Activated naive CD8-positive, alpha-beta T cell treated with anti-CD3 and anti-CD28 coated beads, Interleukin-2, amount 50 U/mL, for 24 hours (primary cell): Measurements from ENCODE around the gene PCDH15.
"Not testable (repeated sequence)": the region's sequence is repeated elsewhere in the genome, so short reads cannot be mapped to it uniquely, and the experiment has no call there.

Experiments
- ATAC-seq: fragments of 150-1000 bp; cut with Tn5 transposase; one replicate; pipeline ENCODE4 v1.10.0; 2021
- DNase-seq: peaks from one replicate; pipeline ENCODE4 v3.0.0; 2021
- H3K27ac Mint-ChIP-seq: one replicate; pipeline ENCODE4 v1.8.0; 2021; ENCODE audit warnings: mild to moderate bottlenecking, mixed read lengths
- H3K27me3 Mint-ChIP-seq: one replicate; pipeline ENCODE4 v1.8.0; 2021; ENCODE audit warnings: mixed read lengths
- H3K36me3 Mint-ChIP-seq: one replicate; pipeline ENCODE4 v1.8.0; 2021; ENCODE audit warnings: low read depth, mixed read lengths
- H3K4me1 Mint-ChIP-seq: one replicate; pipeline ENCODE4 v1.8.0; 2021; ENCODE audit warnings: mixed read lengths
- H3K4me3 Mint-ChIP-seq: one replicate; pipeline ENCODE4 v1.8.0; 2021; ENCODE audit warnings: mild to moderate bottlenecking, moderate library complexity, mixed read lengths
- H3K9me3 Mint-ChIP-seq: one replicate; pipeline ENCODE4 v1.8.0; 2021; ENCODE audit warnings: mixed read lengths

Gene PCDH15

DNA sequence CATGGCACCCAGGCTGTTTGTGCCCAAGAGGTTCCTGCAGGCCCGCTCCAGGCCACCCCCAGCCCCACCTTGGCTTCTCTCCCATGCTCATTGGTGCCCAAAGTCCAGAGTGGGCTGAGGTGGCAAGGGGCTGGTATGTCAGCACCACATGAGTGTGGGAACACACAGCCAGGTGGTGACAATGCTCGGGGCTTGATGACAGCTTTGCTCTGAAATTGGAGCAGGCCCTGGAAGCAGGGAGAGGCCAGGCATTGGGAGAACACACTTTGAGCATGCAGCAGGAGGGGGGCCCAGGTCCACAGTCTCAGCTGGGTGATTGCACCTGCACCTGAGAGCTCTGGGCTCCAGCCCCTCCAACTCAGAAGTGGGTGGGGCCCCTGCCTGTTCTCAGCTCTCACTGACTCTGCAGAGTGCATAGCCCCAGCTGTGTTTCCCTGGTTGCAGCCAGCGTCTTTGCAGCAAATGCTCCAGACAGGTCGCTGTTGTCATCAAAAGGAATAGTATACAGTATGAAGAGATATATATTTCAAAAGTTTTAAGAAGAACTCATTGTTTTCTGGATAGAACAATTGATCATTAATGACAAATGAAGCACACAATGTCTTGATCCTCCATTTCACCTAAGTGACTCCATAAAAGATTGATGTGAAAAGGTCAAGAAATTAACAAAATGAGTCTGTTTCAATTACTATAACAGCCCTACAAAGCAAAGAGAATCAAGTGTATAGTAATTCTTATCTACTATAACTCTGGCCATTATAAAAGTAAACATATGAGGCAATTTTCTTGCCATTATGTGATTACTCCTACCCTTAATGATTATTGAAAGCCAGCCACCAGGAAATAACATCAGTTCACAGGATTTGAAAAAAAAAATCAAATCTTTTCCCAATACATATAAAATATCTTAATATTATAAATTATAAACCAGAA is 848.1 kb downstream of the PCDH15 start:
- Mint-ChIP-seq H3K9me3 (peaks cover 4% of the 10 kb centered on the region), H3K4me3 (no peak overlapping the region), H3K27ac (no peak overlapping the region), H3K36me3 (no peaks in the 10 kb centered on the region), H3K4me1 (no peaks in the 10 kb centered on the region), H3K27me3 (no peaks in the 10 kb centered on the region)
- DNase-seq (no peak), ATAC-seq (no peak)

DNA sequence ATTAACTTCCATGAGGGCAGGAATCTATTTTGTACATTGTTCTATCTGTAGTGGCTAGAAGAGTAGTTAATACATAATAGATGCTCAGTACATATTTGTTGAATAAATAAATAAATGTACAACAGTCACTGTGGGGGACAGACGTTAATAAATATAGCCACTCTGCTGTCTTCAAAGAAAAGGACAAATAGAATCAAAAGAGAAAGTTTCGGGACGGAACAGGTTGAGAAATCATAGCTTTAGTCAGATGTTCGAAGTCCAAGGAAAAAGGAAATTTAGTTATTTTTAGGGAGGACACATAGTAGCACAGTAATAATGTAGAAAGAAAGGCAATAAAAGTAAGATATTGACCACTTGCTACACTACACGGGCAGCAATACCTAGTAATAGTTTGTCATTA is 861.4 kb downstream of the PCDH15 start:
- no peaks in the 10 kb centered on the region for H3K36me3 Mint-ChIP-seq
- H3K9me3 Mint-ChIP-seq: peaks cover 7% of the 10 kb centered on the region
- DNase-seq (no peak), ATAC-seq (no peak)
- no peak overlapping the region for H3K27ac Mint-ChIP-seq
- no peaks in the 10 kb centered on the region for H3K27me3 Mint-ChIP-seq
- H3K4me3 Mint-ChIP-seq: no peak overlapping the region
- no peaks in the 10 kb centered on the region for H3K4me1 Mint-ChIP-seq

DNA sequence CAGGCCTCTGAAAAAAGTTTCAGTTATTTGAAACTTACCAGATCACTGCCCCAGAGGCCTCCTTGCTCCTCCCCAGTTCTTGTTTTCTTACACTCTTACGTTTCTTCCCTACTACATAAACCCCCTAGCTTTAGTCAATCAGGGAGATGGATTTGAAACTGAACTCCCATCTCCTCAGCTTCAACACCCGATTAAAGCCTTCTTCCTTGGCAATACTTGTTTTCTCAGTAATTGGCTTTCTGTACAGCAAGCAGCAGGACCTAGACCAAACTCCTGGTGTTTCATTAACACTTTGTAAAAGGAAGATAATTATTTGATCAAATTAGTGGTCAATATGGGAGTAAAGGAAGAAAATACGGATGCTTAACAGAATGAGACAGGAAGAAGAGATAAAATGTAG is 870.4 kb downstream of the PCDH15 start:
- no peak for DNase-seq
- Mint-ChIP-seq H3K4me1 (no peaks in the 10 kb centered on the region), H3K36me3 (no peaks in the 10 kb centered on the region), H3K4me3 (no peak overlapping the region), H3K27ac (no peak overlapping the region), H3K9me3 (peaks cover under 1% of the 10 kb centered on the region), H3K27me3 (no peaks in the 10 kb centered on the region)
- no peak for ATAC-seq

DNA sequence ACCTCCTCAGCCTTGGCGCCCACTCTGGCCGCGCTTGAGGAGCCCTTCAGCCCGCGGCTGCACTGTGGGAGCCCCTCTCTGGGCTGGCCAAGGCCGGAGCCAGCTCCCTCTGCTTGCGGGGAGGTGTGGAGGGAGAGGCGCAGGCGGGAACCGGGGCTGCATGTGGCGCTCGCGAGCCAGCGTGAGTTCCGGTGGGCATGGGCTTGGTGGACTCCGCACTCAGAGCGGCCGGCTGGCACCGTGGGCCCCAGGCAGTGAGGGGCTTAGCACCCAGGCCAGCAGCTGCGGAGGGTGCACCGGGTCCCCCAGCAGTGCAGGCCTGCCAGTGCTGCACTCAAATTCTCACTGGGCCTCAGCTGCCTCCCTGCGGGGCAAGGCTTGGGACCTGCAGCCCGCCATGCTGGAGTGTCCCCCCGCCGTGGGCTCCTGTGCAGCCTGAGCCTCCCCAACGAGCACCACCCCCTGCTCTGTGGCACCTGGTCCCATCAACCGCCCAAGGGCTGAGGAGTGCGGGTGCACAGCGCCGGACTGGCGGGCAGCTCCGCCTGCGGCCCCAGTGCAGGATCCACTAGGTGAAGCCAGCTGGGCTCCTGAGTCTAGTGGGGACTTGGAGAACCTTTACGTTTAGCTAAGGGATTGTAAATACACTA is 876.9 kb downstream of the PCDH15 start:
- not testable (repeated sequence) for H3K27me3 Mint-ChIP-seq, H3K4me1 Mint-ChIP-seq, H3K36me3 Mint-ChIP-seq, H3K27ac Mint-ChIP-seq, DNase-seq, ATAC-seq, H3K4me3 Mint-ChIP-seq
- peaks cover 15% of the 10 kb centered on the region for H3K9me3 Mint-ChIP-seq

DNA sequence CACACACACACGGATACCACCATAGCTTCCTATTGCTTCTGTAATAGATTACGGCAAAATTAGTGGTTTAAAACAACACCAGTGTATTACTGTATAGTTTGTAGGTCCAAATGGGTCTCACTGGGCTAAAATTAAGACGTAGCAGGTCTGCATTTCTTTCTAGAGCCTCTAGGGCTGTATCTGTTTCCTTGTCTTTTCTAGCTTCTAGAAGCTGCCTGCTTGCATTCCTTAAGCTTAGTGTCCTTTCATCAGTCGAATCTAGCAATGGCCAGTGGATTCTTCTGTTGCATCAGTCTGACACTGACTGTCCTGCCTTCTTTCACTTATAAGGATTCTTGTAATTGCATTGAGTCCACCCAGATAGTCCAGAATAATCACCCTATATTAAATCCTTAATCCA is 882.3 kb downstream of the PCDH15 start:
- no peak for DNase-seq
- no peaks in the 10 kb centered on the region for H3K4me1 Mint-ChIP-seq
- H3K27me3 Mint-ChIP-seq: no peaks in the 10 kb centered on the region
- H3K36me3 Mint-ChIP-seq: no peaks in the 10 kb centered on the region
- peaks cover 8% of the 10 kb centered on the region for H3K9me3 Mint-ChIP-seq
- H3K27ac Mint-ChIP-seq: no peak overlapping the region
- no peak overlapping the region for H3K4me3 Mint-ChIP-seq
- ATAC-seq: no peak

DNA sequence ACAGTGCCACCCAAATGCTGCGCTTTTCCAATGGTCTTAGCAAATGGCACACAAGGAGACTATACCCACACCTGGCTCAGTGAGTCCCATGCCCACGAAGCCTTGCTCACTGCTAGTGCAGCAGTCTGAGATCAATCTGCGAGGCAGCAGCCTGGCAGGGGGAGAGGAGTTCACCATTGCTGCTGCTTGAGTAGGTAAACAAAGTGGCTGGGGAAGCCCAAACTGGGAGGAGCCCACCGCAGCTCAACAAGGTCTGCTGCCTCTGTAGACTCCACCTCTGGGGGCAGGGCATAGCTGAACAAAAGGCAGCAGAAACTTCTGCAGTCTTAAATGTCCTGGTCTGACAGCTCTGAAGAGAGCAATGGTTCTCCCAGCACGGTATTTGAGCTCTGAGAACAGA is 891.2 kb downstream of the PCDH15 start:
- Mint-ChIP-seq H3K36me3 (no peaks in the 10 kb centered on the region), H3K4me3 (no peak overlapping the region), H3K4me1 (no peaks in the 10 kb centered on the region), H3K9me3 (peaks cover 16% of the 10 kb centered on the region), H3K27me3 (no peaks in the 10 kb centered on the region), H3K27ac (no peak overlapping the region)
- ATAC-seq: no peak
- DNase-seq: no peak

DNA sequence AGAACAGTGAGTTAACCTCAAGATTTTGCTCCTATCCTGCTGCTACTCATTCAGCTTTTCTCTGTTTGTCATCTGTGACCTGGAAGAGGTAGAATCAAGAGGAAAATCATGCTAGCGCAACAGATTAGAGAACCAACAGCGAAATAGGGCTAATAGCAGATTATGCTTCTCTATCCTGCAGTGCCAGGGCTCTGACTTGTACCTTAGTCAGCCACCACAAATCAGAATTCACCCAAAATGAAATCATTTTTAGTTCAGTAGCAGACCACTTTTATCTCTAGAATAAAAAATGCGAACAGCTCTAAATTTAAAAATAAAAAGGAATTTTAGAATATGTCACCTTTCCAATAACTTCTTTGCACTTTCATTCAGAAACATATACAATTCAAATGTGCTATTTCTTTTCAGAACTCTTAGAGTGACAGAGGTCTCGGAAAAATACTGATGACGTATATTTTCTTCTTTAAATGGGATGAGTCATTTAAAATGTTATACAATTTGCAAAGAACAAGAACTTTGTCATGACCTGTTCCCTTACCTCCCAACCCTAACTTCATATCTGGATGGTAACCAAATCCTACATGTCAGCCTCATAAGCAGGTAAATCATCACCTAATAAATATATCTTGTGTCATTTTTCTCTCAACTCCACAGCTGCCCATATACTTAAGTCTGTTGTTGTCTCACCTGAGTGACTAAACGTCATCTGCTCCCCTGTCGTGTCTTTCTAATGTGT is 896.4 kb downstream of the PCDH15 start:
- no peak overlapping the region for H3K27ac Mint-ChIP-seq
- no peaks in the 10 kb centered on the region for H3K36me3 Mint-ChIP-seq
- peaks cover 3% of the 10 kb centered on the region for H3K9me3 Mint-ChIP-seq
- no peaks in the 10 kb centered on the region for H3K4me1 Mint-ChIP-seq
- no peak for ATAC-seq
- no peak overlapping the region for H3K4me3 Mint-ChIP-seq
- DNase-seq: no peak
- no peaks in the 10 kb centered on the region for H3K27me3 Mint-ChIP-seq

DNA sequence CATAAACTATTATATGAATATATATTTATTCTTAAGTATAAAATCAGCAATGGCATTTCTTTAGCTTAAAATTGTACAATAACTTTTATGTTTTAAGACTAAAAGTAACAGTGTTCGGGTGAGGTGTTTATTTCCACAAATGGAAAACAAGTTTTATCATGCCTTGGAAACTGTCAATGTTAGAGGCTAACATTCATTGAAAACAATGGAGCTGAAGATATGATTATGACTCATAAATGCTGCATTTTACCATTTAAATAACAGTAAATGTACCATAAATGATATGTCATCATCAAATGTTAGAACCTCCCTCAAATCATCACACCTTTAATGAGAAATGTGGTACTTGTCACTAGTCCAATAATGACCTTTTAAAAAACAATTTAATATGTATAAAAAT is 897.3 kb downstream of the PCDH15 start:
- DNase-seq (no peak), ATAC-seq (no peak)
- H3K27ac Mint-ChIP-seq: no peak overlapping the region
- H3K36me3 Mint-ChIP-seq: no peaks in the 10 kb centered on the region
- H3K4me1 Mint-ChIP-seq: no peaks in the 10 kb centered on the region
- H3K9me3 Mint-ChIP-seq: peaks cover 3% of the 10 kb centered on the region
- no peaks in the 10 kb centered on the region for H3K27me3 Mint-ChIP-seq
- no peak overlapping the region for H3K4me3 Mint-ChIP-seq

DNA sequence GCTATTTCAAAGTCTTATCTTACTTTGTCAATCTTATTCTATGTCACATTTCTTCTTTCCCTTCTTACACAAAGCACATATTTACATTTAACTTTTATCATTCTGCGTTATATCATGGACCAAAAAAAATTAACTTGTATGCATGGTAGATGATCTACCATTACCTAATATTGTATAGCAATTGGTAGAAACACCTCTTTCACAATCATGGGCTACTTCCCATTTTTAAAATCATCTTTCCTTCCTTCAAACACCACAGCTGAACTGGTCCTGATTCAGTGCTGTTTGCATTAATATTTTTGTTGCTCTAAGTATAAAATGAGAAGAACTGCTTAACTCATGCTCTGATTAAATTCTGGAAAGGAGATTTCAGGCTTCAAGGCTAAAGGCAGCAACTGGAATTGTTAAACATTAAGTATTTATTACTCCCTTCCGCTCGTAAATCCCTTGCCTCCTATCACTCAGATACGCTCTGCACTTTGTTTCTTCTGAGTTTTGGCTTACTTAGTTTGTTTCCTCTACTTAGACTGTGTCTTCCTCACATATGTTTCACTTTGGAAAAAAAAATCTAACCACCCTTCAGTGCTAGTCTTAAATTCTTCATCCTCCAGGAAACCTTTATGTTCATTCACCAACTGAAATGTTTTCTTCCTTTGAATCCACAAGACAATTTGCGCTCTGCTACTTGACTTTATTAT is 901.4 kb downstream of the PCDH15 start:
- Mint-ChIP-seq H3K4me3 (no peak overlapping the region), H3K27ac (no peak overlapping the region), H3K9me3 (peaks cover 9% of the 10 kb centered on the region), H3K4me1 (no peaks in the 10 kb centered on the region), H3K27me3 (no peaks in the 10 kb centered on the region), H3K36me3 (no peaks in the 10 kb centered on the region)
- ATAC-seq (no peak), DNase-seq (no peak)

DNA sequence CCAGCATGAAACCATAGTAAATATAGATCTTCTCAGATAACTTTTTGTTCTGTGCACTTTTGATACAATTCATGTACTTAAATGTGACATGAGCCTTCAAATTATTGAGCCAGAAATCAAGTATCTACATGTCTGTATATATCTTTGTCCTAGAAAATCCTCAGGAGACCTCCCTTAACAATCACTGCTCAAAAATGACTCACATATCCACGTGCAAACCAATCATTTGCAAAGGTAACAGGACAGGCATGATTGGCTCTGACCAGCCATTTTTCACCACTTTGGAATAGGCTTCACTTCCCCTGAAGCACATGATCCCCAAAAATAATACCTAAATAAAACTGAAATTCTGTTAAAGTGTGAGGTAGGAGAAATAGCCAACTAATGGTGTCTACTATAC is 902.5 kb downstream of the PCDH15 start:
- Mint-ChIP-seq H3K9me3 (peaks cover 12% of the 10 kb centered on the region), H3K4me3 (no peak overlapping the region), H3K27ac (no peak overlapping the region), H3K36me3 (no peaks in the 10 kb centered on the region), H3K4me1 (no peaks in the 10 kb centered on the region), H3K27me3 (no peaks in the 10 kb centered on the region)
- ATAC-seq (no peak), DNase-seq (no peak)

DNA sequence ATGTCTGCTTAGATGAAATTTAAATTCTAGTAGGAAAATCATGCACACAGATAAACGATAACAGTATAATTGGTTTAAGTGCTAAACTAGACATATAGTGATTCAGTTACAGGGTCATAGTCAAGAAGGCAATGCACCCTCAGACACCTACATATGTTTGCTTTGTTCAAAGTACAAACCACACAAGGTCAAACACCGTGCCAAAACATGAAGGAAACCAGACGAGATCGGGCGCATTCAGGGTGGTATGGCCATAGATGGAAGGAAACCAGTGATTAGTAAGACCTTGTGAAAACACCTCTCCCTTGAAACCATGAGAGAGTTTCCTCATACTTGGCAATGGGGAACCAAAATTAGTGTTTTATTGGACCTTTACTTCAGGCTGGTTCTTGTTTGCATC is 906.9 kb downstream of the PCDH15 start:
- ATAC-seq: no peak
- Mint-ChIP-seq H3K4me1 (no peaks in the 10 kb centered on the region), H3K27me3 (no peaks in the 10 kb centered on the region), H3K36me3 (no peaks in the 10 kb centered on the region), H3K27ac (no peak overlapping the region), H3K9me3 (peaks cover 12% of the 10 kb centered on the region), H3K4me3 (no peak overlapping the region)
- DNase-seq: no peak

DNA sequence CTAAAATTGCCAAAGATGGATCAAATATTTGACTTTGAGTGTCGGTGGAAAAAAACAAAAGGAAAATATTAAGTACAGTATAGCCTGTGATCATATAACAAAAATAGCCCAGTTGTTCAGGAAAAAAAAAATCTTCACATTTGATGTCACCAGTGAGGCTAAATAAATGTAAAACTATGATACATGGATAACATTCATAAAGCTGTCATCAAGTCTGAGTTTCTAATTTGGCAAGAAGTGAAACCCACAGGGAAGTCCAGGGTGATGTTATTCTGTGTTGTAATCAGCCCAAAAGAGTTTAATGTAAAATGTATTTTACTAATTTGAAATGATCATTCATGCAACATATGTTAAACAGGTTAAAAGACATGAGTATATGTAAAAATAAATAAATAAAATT is 908.0 kb downstream of the PCDH15 start:
- Mint-ChIP-seq H3K36me3 (no peaks in the 10 kb centered on the region), H3K9me3 (peaks cover 8% of the 10 kb centered on the region), H3K27ac (no peak overlapping the region), H3K4me1 (no peaks in the 10 kb centered on the region), H3K27me3 (no peaks in the 10 kb centered on the region), H3K4me3 (no peak overlapping the region)
- DNase-seq (no peak), ATAC-seq (no peak)

DNA sequence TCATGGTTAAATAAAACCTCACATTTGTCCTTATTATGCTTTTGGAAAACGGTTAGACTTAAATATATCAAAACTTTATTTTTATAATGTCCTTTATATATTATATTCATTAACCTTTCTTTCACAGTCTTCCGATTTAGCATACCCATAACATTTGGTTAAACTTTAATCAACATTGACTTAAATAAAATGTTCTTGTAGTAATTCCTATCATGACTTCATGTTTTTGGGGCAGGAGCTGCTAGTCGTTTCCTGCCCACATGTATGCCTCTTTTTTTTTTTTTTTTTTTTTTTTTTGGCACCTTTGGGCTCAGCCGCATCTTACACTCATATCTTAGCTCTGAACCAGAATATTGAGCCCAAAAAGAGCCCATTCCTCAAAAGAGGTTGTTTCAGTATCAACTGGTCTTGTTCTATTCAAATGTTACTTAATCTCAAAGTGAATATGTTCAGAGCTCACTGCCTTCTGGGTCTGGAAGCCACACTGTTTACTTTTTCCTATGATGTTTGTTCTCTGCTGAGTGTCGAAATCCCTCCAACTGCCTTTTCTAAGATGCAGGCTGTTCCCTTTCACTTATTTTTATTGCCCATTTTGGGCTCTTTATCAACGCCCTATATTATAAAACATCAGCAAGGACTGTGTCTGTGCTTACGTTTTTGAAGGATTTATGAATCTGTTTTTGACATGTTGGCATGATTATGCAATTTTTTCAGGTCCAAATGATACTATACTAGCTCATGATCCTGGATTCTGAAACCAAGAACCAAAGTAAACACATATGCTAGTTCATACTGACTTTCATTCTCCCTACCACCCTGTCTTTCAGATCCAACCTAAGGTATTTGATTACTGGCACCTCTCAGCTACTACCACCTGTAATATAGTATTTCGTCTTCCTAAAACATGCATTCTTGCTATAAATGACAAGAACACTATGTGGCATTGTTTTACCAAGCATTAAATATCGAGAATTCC is 914.4 kb downstream of the PCDH15 start:
- Mint-ChIP-seq H3K27ac (no peak overlapping the region), H3K4me3 (no peak overlapping the region), H3K9me3 (peaks cover 3% of the 10 kb centered on the region), H3K36me3 (no peaks in the 10 kb centered on the region), H3K4me1 (no peaks in the 10 kb centered on the region), H3K27me3 (no peaks in the 10 kb centered on the region)
- ATAC-seq (no peak), DNase-seq (no peak)
